Suppressor macrophage treated with lipopolysaccharide for 4 hours (primary cell): Measurements from ENCODE around the gene MEFV.

Experiments used
- DNase-seq: peaks from one replicate; pipeline ENCODE4 v3.0.0-alpha.2; 2020

The MEFV gene

GRCh38 chr16:3266873-3267537 lies 10.6 kb upstream of the MEFV start:
- peak; percentile 43 for DNase-seq

GRCh38 chr16:3264137-3265036 lies 8.0 kb upstream of the MEFV start:
- peak; percentile 99 for DNase-seq

- DNase-seq = no peak
Measured at GRCh38 chr16:3262517-3262916, 6.1 kb upstream of the MEFV start.

- DNase-seq = peak; percentile 47
Measured at GRCh38 chr16:3259836-3260235, 3.4 kb upstream of the MEFV start.

- DNase-seq = peak; percentile 63
Measured at GRCh38 chr16:3256866-3257465, 533 bp upstream of the MEFV start.

- DNase-seq = no peak
Measured at GRCh38 chr16:3254309-3254708, 2.1 kb downstream of the MEFV start.

GRCh38 chr16:3252967-3253366 lies 3.5 kb downstream of the MEFV start:
- DNase-seq = no peak

GRCh38 chr16:3249451-3249850 lies 7.0 kb downstream of the MEFV start:
- DNase-seq = no peak

GRCh38 chr16:3249020-3249419 lies 7.4 kb downstream of the MEFV start:
- no peak for DNase-seq

GRCh38 chr16:3248596-3248995 lies 7.8 kb downstream of the MEFV start:
- DNase-seq = no peak

- DNase-seq = no peak
Measured at GRCh38 chr16:3246876-3247275, 9.6 kb downstream of the MEFV start.

GRCh38 chr16:3246002-3246401 lies 10.4 kb downstream of the MEFV start:
- DNase-seq = no peak

GRCh38 chr16:3243882-3244281 lies 12.6 kb downstream of the MEFV start:
- no peak for DNase-seq

- DNase-seq = peak; percentile 78
Measured at GRCh38 chr16:3242709-3243108, 13.7 kb downstream of the MEFV start.

- DNase-seq = no peak
Measured at GRCh38 chr16:3241761-3242160, 14.7 kb downstream of the MEFV start.

- DNase-seq = peak; percentile 67
Measured at GRCh38 chr16:3235856-3236669, 20.4 kb downstream of the MEFV start.

- DNase-seq = peak; percentile 96
Measured at GRCh38 chr16:3234857-3235561, 21.4 kb downstream of the MEFV start, which contains the start of gene ZNF200. ZNF200 (minus strand) TSS chr16:3235158; CDS start chr16:3233755, 1,403 bp downstream.

- peak; percentile 21 for DNase-seq
Measured at GRCh38 chr16:3234543-3234856, 21.9 kb downstream of the MEFV start.

- DNase-seq = no peak
Measured at GRCh38 chr16:3223913-3224515, 32.4 kb downstream of the MEFV start.

GRCh38 chr16:3220839-3221238 lies 35.6 kb downstream of the MEFV start:
- no peak for DNase-seq

GRCh38 chr16:3216263-3216640 lies 40.2 kb downstream of the MEFV start:
- no peak for DNase-seq
